ENCODE data around the gene HK1. TPM values are rescaled to one million over a fixed set of nuclear protein-coding genes. Genes with fewer than 3 reads are reported as not detected.
"Not testable (repeated sequence)": the region's sequence is repeated elsewhere in the genome, so short reads cannot be mapped to it uniquely, and the experiment has no call there.

HK1 gene
- total RNA-seq, 1 donor from 2014 or later: 113 TPM

- not testable (repeated sequence) for DNase-seq (ENCODE audit: low read depth in 2 of 2)
These were observed 30.0 kb downstream of the HK1 start for GRCh38 chr10:69308304-69308703.

- no peak for DNase-seq (ENCODE audit: low read depth in 2 of 2)
These were observed 33.0 kb downstream of the HK1 start for GRCh38 chr10:69311309-69311708.

DNA sequence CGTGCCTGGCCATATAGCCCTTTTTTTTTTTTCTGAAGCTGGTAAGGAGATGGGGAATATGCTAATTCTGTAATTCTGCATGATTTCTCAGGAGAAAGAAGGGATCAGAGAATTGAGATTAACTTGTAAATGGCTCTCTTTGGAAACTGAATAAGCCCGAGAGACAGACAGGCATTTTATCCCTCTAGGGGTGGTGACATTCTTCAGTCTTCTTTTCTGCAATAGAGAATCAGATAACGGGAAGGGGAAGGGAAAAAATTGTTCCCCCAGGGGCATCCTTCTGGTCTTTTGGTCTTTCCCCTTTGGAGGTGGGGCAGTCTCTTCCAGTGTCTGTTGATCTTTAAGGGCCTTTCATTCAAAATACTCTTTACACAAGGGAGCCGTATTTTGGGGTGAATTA lies 34.2 kb downstream of the HK1 start:
- DNase-seq (ENCODE audit: low read depth in 2 of 2): no peak

GRCh38 chr10:69315100-69315542 lies 36.8 kb downstream of the HK1 start:
- DNase-seq (ENCODE audit: low read depth in 2 of 2): no peak

GRCh38 chr10:69315610-69316312 lies 37.5 kb downstream of the HK1 start:
- no peak for DNase-seq (ENCODE audit: low read depth in 2 of 2)

DNA sequence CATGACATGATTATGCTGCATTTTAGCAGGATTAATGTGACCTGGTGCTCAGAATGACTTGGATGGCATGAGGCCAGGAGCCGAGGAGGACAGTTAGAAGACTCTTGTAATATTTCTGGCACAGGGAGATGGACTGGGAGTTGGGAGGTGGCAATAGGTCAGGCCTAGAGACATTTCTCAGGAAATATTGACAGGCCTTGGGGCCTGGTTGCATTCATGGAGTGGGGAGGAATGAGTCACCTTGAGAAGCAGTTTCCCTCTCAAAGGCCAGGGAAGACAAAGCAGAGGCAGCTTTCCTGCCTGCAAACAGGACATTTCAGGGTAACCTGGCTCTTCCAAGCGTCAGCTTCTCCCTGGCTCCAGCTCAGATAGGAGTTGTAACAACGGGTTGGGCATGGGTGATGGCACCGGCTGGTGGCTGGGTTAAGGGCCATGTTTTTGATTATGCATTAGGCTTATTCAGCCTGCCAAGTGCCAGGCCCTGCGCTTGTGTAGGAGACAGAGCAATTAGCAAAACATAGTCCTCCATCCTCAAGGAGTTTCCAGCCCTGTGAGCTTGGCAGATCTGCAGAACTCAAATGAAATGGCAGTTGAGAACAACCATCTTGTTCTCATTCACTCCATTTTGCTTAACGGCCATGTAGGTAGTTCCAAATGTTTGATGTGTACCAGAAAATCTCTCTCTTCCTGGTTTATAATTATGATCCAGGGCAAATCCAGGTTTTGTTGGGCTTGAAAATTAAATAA lies 38.2 kb downstream of the HK1 start:
- peak in 1 of 2 donors; percentile 70 for DNase-seq (ENCODE audit: low read depth in 2 of 2)

DNA sequence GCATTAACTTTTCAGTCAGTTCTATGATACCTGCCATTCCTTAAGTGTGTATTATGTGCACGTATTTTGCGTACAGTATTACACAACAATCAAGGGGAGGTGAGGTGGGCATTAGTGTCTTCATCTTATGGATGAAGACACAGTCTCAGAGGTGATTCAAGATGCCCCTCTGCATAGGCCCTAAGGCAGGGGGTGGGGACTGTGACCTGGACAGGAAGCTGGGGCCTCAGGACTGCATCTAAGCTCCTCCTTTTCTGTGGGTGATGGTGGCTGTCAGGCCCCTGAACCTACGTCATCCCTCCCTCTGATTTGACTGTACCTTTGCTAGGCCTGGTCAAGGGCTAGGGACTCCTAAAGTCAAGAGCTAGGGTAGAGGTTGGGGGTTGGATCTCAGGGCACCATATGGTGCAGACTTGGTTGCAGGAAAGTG lies 38.9 kb downstream of the HK1 start:
- DNase-seq (ENCODE audit: low read depth in 2 of 2): no peak

DNA sequence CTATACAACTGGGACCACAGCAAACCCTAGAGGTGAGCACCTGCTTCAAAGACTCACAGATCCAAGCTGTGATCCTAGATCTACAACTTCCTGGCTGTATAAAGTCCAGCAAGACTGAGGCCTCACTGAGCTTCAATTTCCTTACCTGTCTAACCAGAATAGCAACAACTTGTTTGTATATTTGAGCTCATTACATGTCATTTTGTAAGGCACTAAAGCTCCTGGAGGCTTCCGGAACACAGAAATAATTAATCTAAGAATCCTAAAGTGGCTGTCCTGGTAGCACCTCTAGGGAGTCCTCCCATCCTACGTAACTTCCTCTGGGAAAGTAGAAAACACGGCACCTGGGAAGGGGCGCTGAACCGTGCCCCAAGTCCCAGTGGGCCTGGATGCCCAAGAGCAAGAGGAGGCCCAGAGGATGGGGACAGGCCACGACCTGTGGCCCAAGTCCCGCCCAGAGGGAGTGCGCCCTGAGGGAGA lies 39.4 kb downstream of the HK1 start:
- DNase-seq (ENCODE audit: low read depth in 2 of 2): no peak

DNA sequence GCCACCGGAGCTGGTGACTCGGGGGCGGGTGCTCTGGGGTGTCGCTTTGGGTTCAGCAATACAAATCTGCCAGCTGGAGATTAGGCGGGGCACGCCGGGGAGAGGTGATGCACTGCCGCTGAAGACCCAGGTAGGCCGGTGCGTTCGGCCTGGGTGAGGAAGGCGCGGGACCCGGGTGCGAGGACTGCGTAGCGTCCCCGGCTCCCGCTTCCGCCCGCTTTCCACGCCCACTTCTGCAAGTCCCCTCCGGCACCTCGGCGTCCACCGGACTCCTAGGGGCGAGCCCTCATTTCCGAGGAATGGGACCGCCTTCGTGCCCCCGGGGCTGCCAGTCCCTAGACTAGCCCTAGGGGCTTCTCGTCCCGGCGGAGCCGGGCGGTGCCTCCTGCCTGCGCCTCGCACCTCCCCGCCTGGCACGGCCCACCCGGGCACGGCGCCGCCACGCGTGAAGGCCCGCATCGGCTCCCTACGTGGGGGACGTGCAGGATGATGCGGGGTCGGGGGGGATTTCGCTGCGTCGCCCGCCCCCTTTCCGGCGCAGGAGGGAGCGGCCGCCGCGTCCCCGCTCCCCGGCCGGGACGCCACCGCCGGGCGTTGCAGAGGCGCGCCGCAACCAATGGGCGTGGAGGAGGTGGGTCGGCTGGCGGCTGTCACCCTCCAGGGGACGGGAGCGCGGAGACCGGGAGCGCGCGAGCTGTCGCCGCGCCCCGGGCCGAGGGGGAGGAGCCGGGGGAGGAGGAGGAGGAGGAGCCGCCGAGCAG lies 40.0 kb downstream of the HK1 start:
- DNase-seq (ENCODE audit: low read depth in 2 of 2): peak; percentile 72 to 90

DNA sequence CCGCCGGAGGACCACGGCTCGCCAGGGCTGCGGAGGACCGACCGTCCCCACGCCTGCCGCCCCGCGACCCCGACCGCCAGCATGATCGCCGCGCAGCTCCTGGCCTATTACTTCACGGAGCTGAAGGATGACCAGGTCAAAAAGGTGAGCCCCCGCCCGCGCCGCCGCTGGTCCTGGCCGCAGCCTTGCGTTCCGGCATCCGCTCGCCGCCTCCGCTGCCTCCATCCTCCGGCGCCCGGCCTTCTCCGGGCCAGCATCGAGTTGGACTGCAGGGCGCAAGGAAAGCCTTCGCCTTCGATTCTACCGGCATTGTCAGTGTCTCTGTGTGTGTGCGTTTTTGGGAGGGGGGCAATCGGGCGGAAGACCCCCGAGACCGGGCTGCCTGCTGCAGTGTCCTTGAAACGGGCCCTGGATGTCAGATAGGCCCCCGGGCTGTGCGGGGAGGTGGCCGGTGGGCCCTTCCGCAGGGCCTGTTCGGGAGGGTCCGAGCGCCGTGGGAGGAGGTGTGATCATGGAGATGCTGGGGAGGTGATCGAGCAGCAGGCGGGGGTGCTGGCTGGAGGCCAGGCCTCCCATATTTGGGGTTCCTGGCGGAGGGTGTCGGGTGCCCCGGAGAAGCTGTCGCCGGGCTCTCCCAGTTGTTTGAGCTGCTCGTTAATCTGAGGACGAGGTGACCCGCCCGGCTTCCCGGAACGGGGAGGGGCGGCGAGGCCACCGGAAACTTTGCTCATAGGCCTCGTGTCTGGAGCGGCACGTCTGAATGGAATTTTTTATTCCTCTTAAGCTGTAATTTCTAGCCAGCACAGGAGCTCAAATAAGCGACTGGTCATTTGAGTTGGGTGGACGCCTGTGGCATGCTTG lies 40.8 kb downstream of the HK1 start:
- peak; percentile 68 to 84 for DNase-seq (ENCODE audit: low read depth in 2 of 2)

DNA sequence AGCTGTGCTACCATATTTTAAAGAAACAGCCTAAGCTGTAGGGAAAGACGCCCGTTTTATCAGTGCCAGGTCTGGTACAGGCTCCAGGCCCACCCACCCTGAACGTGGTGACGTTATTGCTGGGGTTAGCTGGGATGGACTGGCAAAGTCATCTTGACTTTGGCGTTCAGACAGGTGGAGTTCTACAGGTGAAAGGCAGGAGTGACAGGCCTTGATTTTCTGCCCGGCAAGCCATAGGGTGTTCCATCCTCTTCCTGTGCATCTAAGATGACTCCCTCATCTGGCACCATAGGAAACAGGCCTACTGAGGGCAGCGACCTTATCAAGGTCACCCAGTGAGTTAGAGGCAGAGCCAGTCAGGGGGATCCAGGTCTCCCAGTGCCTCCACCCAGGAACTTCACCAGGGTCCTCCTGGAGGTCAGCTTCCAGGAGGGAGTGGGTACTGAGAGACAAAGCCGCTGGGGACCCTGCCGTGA lies 41.6 kb downstream of the HK1 start:
- no peak for DNase-seq (ENCODE audit: low read depth in 2 of 2)

DNA sequence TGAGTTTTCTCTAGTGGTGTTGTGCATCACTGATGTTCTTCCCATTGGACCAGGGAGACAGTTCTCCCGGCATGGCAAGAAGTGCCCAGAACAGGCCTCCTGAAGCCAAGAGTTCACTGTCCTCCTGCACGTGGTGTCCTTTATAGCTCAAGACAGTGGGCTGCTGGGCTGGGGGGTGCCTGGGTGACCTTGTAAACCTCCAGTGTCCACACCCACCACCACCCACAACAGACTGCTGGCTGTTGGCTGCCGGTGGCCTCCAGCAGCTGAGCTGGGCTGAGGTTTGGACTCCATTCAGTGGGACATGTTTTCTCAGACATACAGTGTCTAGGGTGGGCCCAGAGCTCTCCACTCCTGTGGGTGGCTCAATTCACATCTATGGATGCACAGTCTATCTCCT lies 42.2 kb downstream of the HK1 start:
- DNase-seq (ENCODE audit: low read depth in 2 of 2): no peak

DNA sequence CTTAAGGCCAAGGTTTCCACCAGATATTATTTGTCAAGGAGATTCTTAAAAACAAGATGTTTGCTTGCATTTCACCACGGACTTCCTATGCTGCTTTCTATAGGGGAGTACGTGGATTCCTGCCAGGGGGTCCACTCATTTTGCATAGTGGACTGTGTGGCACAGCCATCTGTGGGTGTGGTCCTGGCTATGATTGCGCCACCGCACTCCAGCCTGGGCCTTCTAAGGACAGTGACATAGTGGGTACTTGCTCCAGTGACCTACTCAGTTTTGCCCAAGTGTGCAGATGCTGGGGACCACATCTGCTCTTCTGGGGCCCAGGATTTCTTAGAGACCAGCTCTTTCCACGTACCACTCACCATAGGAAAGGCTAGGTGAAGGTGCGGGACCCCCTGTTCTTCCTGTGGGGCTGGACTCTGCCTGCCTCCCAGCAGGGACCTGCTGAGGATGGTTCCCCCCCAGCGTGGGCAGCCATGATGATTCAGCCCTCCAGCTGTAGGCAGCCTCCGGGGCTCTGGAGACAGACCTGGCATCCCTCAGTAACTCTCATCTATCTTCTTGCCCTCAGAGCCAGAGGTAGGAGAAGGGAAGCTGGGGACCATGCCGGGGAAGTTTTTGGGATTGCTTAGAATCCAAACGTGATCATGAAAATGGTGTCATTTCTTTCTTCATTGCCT lies 42.9 kb downstream of the HK1 start:
- DNase-seq (ENCODE audit: low read depth in 2 of 2): no peak

DNA sequence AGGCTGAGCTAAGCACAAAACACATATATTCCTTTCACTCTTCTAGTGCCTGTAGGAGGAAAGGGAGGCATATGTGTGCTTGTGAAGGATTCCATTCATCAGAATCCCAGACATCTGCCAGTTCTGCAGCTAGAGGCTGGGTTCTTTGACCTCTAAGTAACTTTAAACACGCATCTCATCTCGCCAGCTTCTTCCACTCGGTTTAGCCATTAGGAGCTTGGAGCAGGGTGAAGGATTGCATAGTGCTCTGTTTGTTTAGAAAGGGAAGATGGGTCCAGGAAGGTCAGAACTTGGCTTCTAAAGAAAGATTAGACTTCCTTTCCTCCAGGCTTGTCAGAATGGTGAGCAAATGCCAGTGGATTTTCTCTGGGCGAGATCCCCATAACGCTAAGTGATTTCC lies 43.6 kb downstream of the HK1 start:
- DNase-seq (ENCODE audit: low read depth in 2 of 2): peak in 1 of 2 donors; percentile 79

GRCh38 chr10:69322346-69322745 lies 44.0 kb downstream of the HK1 start:
- not testable (repeated sequence) for DNase-seq (ENCODE audit: low read depth in 2 of 2)

DNA sequence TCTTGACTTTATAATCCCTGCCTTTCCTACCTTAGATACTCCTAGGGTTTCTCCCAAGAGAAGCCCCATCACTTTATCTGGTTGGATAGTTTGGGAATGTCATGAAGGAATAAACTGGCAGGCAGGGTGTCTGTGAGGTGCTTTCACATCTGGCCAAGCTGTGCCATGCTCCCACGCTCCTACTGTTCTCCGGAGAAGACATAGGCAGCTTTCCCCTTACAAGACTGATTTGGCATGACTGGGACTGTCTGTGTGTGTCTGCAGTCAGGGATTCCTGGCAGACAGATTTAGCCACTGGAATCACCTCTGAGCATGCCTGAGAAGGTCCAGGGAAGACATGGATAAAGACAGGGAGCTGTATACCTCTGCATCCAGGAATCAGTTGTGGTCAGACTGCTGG lies 45.3 kb downstream of the HK1 start:
- no peak for DNase-seq (ENCODE audit: low read depth in 2 of 2)

GRCh38 chr10:69324583-69324982 lies 46.3 kb downstream of the HK1 start:
- DNase-seq (ENCODE audit: low read depth in 2 of 2): no peak

DNA sequence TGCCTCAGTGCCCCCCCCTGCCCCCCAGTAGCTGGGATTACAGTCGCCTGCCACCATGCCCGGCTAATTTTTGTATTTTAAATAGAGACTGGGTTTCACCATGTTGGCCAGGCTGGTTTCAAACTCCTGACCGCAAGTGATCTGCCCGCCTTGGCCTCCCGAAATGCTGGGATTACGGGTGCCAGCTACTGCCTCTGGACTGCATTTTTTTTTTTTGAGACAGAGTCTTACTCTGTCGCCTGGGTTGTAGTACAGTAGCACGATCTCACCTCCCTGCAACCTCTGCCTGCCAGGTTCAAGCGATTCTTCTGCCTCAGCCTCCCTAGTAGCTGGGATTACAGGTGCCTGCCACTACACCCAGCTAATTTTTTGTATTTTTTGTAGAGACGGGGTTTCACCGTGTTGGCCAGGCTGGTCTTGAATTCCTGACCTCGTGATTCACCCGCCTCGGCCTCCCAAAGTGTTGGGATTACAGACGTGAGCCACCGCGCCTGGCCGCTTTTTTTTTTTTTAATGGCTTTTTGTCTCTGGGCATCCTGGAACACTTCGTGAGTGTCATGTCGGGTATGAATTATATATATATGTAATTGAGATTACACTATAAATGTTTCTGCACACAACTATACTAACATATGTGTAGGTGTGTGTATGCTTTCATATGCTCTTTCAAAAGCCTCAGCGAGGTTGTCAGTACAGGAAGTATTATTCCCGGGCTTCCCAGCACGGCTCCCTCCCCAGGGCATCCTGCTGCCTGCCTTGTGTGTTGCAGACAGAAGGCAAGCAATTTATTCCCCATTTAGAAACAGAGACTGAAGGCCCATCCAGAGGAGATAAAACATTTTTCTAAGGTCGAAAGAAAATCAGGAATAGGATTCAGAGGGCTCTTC lies 47.6 kb downstream of the HK1 start:
- DNase-seq (ENCODE audit: low read depth in 2 of 2): peak in 1 of 2 donors; percentile 59

GRCh38 chr10:69326692-69327091 lies 48.4 kb downstream of the HK1 start:
- DNase-seq (ENCODE audit: low read depth in 2 of 2): no peak

Data from dermis microvascular lymphatic vessel endothelial cell (primary cell).